ENCODE measurements around the gene CHODL.

Gene CHODL

GRCh38 chr21:18245464-18245967 is 883 bp downstream of the CHODL start:
- Histone ChIP-seq H3K27me3 (replicated peaks; ENCODE audit: insufficient read depth, low read length) (no peaks in the 10 kb centered on the region), H3K27ac (ENCODE audit: low read length) (no peak overlapping the region), H3K4me3 (ENCODE audit: low read length) (no peak overlapping the region), H2AFZ (ENCODE audit: low read length) (no peak overlapping the region), H3K4me2 (ENCODE audit: low read depth, low read length) (no peak overlapping the region), H4K20me1 (ENCODE audit: insufficient read depth, low read length) (no peaks in the 10 kb centered on the region), H3K4me1 (ENCODE audit: low read length) (peaks cover 9% of the 10 kb centered on the region), H3K9me2 (replicated peaks; ENCODE audit: insufficient read depth, low read length) (no peaks in the 10 kb centered on the region), H3K9ac (ENCODE audit: low read length) (no peak overlapping the region), H3K79me2 (ENCODE audit: low read length) (no peaks in the 10 kb centered on the region), H3K36me3 (replicated peaks; ENCODE audit: insufficient read depth, low read length) (no peaks in the 10 kb centered on the region), H3F3A (ENCODE audit: insufficient read depth, low read length) (peaks cover 6% of the 10 kb centered on the region; the same call in 1 of the 2 replicates), H3K9me3 (replicated peaks; ENCODE audit: insufficient read depth, low read length) (no peaks in the 10 kb centered on the region)
- TF ChIP-seq EZH2phosphoT487 (IDR thresholded peaks at IDR 0.05; ENCODE audit: low read length) = no peak
- TF ChIP-seq EZH2 (optimal IDR thresholded peaks at IDR 0.05; ENCODE audit: low read depth, low read length) = no peak
- TF ChIP-seq, protein P1, sequence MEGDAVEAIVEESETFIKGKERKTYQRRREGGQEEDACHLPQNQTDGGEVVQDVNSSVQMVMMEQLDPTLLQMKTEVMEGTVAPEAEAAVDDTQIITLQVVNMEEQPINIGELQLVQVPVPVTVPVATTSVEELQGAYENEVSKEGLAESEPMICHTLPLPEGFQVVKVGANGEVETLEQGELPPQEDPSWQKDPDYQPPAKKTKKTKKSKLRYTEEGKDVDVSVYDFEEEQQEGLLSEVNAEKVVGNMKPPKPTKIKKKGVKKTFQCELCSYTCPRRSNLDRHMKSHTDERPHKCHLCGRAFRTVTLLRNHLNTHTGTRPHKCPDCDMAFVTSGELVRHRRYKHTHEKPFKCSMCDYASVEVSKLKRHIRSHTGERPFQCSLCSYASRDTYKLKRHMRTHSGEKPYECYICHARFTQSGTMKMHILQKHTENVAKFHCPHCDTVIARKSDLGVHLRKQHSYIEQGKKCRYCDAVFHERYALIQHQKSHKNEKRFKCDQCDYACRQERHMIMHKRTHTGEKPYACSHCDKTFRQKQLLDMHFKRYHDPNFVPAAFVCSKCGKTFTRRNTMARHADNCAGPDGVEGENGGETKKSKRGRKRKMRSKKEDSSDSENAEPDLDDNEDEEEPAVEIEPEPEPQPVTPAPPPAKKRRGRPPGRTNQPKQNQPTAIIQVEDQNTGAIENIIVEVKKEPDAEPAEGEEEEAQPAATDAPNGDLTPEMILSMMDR (IDR thresholded peaks at IDR 0.05; ENCODE audit: low read length) = no peak
- DNase-seq = no peak

DNA sequence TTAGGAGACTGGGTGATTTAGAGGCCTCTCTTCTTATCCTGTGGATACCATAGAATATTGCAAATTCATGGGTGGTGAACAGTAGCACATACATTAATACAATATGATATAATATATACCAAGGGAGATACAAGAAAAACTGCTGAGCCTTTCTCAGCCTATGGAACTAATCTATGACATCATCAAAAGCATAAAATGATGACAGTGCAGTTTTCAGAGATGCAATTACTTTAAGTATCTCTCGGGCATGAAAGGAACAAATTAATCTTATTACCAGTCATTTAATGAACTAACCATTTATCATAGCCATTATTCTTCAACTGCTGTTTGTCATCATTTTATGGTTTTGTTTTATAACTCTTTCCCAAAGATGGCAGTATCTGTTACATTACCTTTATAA is 3.5 kb downstream of the CHODL start:
- H3K27ac ChIP-seq (ENCODE audit: low read length) = no peak overlapping the region
- no peaks in the 10 kb centered on the region for H3K27me3 ChIP-seq (replicated peaks; ENCODE audit: insufficient read depth, low read length)
- H4K20me1 ChIP-seq (ENCODE audit: insufficient read depth, low read length) = no peaks in the 10 kb centered on the region
- TF ChIP-seq, protein P1 (IDR thresholded peaks at IDR 0.05; ENCODE audit: low read length) = no peak
- TF ChIP-seq EZH2phosphoT487 (IDR thresholded peaks at IDR 0.05; ENCODE audit: low read length) (no peak), EZH2 (optimal IDR thresholded peaks at IDR 0.05; ENCODE audit: low read depth, low read length) (no peak)
- H3F3A ChIP-seq (ENCODE audit: insufficient read depth, low read length) = peaks cover 6% of the 10 kb centered on the region; the same call in 1 of the 2 replicates
- no peak overlapping the region for H2AFZ ChIP-seq (ENCODE audit: low read length)
- no peak overlapping the region for H3K4me2 ChIP-seq (ENCODE audit: low read depth, low read length)
- H3K4me3 ChIP-seq (ENCODE audit: low read length) = no peak overlapping the region
- H3K9me2 ChIP-seq (replicated peaks; ENCODE audit: insufficient read depth, low read length) = no peaks in the 10 kb centered on the region
- H3K9ac ChIP-seq (ENCODE audit: low read length) = no peak overlapping the region
- H3K9me3 ChIP-seq (replicated peaks; ENCODE audit: insufficient read depth, low read length) = no peaks in the 10 kb centered on the region
- no peaks in the 10 kb centered on the region for H3K36me3 ChIP-seq (replicated peaks; ENCODE audit: insufficient read depth, low read length)
- H3K4me1 ChIP-seq (ENCODE audit: low read length) = peaks cover 9% of the 10 kb centered on the region
- no peaks in the 10 kb centered on the region for H3K79me2 ChIP-seq (ENCODE audit: low read length)
- DNase-seq = no peak

DNA sequence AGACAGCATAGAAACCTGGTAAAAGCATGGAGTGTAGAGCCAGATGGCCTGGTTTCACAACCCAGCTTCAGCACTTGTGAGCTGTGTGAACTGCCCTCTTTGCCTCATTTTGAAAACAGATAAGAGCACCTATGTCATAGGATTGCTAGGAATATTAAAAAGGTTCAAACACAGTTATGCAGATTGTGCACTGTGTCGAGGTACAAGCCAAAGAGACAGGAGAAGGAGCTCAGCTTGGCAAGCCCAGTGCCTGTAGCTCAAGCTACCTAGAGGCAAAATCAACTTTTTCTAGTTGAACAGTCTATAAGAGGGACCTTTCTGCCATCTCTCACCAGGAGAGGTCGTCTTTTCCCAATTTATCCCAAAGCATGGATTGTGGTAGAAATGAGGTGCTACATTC is 5.0 kb downstream of the CHODL start:
- Histone ChIP-seq H4K20me1 (ENCODE audit: insufficient read depth, low read length) (no peaks in the 10 kb centered on the region), H3K4me3 (ENCODE audit: low read length) (no peak overlapping the region), H3K36me3 (replicated peaks; ENCODE audit: insufficient read depth, low read length) (no peaks in the 10 kb centered on the region), H3K9me2 (replicated peaks; ENCODE audit: insufficient read depth, low read length) (no peaks in the 10 kb centered on the region), H3K9me3 (replicated peaks; ENCODE audit: insufficient read depth, low read length) (no peaks in the 10 kb centered on the region), H3K79me2 (ENCODE audit: low read length) (no peaks in the 10 kb centered on the region), H3K9ac (ENCODE audit: low read length) (no peak overlapping the region), H3K4me2 (ENCODE audit: low read depth, low read length) (peak overlapping the region; percentile 4; the same call in 1 of the 2 replicates), H3F3A (ENCODE audit: insufficient read depth, low read length) (peaks cover 6% of the 10 kb centered on the region; the same call in 1 of the 2 replicates), H3K4me1 (ENCODE audit: low read length) (peaks cover 9% of the 10 kb centered on the region), H3K27ac (ENCODE audit: low read length) (peak overlapping the region; percentile 21; the same call in 1 of the 2 replicates), H2AFZ (ENCODE audit: low read length) (peak overlapping the region; percentile 56; the same call in 1 of the 2 replicates), H3K27me3 (replicated peaks; ENCODE audit: insufficient read depth, low read length) (no peaks in the 10 kb centered on the region)
- DNase-seq = peak; percentile 56
- TF ChIP-seq EZH2 (optimal IDR thresholded peaks at IDR 0.05; ENCODE audit: low read depth, low read length) (no peak), EZH2phosphoT487 (IDR thresholded peaks at IDR 0.05; ENCODE audit: low read length) (no peak)
- TF ChIP-seq, protein P1 (IDR thresholded peaks at IDR 0.05; ENCODE audit: low read length) = peak; percentile 66
